ENCODE results near the gene ARV1. TPM values are rescaled to one million over a fixed set of nuclear protein-coding genes. Genes with fewer than 3 reads are reported as not detected.

ARV1 gene
- polyA plus RNA-seq (ENCODE audit: insufficient read length in 3 of 3): 10 to 100 TPM; 28.5 to 33.1 (median 30.5) TPM

DNA sequence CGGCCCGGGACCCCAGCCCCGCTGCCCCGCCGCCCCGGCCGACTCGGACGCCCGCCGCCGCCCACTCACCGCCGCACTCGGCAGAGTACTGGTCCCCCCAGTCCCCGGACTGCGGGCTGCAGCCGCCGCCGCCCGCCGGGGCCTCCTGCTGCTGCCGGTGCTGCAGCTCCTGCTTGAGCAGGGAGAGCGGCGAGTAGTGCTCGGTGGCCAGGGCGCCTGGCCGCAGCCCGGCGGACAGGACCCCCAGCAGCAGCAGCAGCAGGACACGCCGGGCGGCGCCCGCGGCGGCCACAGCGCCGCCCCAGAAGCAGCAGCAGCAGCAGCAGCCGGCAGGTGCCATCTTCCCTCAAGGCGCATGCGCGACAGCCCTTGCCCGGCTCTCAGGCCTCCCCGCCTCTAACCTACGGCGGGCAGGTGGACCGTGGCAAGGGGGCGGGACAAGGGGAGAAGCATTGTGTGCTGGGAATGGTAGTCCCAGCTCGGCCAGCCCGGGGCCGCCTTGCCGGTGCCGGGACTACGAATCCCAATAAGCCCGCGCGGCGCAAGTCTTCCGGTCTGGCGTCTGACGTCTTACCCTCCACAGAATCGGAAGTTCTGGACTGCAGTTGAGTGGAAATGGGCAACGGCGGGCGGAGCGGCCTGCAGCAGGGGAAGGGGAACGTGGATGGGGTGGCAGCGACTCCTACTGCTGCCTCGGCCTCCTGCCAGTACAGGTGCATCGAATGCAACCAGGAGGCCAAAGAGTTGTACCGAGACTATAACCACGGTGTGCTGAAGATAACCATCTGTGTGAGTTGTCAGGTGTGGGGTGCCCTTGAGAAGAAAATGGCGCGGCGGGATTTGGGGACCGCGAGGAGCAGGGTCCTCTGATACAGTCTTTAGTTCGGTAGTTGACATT, at the start of gene ARV1, which contains the start of gene TTC13:
TSS of gene ARV1 (plus strand) at position 604 of the 898 bp plus-strand sequence. CDS start at position 616, 12 bp downstream.
TSS of gene TTC13 (minus strand) at position 371 of the 898 bp plus-strand sequence. CDS start at position 340, 31 bp downstream.
- peak; percentile 83 to 94 (median 91) for DNase-seq (ENCODE audit: low read depth in 3 of 3, low spot score in 2 of 3)

DNA sequence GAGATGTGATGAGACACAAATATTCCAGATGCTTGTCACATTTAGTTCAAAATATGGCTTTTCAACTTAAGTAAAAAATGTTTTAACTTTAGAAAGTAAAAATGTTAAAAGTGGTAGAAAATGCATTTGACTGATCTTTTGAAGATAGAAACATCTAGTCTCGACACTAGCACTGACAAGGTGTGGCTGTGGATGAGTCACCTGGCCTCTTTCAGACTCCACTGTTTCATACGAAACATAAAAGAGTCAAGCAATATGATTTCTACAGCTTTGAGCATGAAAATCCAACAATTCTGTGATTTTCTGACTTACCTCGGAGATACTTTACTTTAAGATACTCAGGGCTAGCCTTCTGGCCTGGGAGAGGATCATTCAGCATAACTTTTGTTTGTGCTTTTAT, 47.9 kb upstream of the ARV1 start:
- DNase-seq (ENCODE audit: low read depth in 3 of 3, low spot score in 2 of 3): no peak

DNA sequence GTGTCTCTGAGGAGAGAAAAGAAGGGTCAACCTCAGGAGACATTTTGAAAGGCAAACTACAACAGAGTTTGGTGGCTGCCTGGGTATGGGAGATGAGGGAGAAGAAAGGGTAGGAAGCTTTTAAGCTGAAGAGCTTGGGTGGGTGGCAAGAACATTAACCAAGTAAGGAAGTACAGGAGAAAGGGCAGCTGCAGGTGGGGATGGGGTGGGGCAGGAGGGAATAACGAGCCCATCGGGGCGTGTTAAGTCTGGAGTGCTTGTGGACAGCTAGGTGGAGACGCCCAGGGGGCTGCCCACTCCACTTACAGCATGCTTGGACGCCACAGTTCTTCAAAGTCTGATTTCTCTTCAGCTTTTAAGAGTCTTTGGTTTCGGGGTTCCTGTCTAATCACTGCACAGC, 43.0 kb upstream of the ARV1 start:
- no peak for DNase-seq (ENCODE audit: low read depth in 3 of 3, low spot score in 2 of 3)

DNA sequence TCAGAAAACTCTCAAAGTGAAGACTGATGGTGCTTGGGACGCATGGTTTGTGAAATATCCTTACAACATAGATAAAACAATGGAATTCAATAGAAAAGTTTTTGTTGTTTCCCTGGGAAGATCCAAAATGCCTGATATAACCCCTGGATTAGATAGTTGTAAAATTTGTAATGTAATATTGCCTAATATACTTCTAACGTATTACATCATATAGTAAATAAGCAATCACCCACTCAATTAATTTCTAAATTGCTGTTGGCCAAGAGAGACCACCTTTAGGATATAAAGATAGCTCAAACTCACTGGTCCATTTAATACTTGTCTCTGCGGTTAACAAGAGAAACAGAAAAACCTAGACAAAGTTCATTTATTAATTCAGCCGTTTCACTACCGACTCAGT, 42.4 kb upstream of the ARV1 start:
- DNase-seq (ENCODE audit: low read depth in 3 of 3, low spot score in 2 of 3): no peak

DNA sequence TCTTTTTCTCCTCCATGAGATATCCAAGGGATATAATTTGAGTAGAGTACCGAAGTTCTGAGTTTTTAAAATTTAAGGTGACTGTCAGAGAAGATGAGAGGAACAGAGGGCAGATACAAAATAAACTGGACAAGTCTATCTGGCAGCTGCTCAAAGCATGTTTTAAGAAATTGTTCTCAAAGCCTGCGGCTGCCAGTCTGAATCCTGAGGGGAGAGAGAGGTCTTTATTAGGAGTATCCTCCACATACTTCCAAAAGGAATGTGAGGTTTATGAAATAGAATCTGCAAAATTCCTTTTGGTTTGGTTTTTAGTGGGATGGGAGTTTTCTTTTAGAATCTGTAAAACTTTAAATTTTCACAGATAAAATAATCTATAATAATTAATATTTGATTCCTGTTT, 41.5 kb upstream of the ARV1 start:
- no peak for DNase-seq (ENCODE audit: low read depth in 3 of 3, low spot score in 2 of 3)

DNA sequence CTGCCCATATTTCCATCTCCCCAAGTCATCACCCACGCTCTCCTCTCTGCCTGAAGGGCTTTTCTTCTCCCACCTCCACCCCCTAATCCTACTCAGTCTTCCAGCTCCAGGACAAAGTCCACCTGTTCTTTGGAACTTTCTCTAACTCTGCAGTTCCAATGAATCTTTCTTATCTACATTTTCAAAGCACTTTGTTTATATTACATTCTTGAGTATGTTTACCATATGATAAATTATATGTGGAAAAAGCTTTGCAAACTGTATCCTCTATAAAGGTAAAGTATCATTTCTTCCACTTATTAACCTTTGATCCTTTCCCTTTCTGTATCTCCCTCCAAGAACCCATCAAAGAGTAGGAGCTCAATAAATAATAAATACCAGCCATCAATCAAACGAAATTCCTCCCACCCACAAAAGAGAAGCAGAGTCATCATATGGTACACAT, 39.9 kb upstream of the ARV1 start:
- DNase-seq (ENCODE audit: low read depth in 3 of 3, low spot score in 2 of 3): no peak

DNA sequence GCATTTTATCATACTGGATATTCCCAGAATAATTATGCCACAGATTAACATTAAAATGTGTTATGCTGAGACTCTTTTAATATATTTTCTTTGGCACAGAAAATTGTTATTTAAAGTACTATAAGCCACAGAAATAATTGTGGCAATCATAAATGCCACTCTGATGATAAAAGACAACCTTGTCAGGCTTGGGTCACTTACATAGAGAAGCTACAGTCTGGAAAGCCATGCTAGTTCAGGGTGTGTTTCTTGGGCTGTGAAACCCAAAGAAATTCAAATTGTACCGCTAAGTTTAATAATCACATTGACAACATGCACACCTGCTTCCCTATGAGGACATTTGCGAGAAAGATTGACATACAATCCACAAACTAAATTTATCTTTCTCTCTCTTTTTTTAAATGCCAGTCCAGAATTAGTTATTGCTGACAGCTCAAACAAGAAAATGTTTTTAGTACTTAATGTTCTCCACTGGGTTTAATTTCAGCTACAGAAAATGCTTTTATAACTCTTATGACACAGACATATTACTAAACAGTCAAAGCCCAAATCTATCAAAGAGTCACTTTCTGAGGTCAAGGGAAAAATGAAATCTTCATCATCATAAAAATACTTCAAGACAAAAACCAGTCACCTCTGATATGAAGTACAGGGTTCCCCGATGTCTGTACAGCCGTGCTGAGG, 38.9 kb upstream of the ARV1 start:
- DNase-seq (ENCODE audit: low read depth in 3 of 3, low spot score in 2 of 3): no peak

DNA sequence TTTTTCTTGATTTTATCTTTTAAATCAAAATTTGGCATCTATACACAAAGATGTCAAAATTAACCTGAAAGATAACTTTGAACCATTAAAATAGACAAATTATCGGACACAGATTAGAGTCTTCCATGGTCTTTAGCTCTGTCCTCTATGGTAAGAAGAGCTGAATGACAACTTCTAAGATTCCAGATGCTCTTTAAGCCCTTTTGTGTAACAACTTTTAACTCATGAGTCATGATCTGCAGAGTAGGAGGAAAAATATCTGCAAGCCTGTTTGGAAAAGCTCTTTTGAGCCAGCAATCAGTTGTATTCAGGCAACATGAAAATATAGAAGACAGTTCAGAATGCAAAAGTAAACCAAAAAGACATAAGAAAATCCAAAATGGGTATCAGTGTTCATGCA, 38.0 kb upstream of the ARV1 start:
- no peak for DNase-seq (ENCODE audit: low read depth in 3 of 3, low spot score in 2 of 3)

DNA sequence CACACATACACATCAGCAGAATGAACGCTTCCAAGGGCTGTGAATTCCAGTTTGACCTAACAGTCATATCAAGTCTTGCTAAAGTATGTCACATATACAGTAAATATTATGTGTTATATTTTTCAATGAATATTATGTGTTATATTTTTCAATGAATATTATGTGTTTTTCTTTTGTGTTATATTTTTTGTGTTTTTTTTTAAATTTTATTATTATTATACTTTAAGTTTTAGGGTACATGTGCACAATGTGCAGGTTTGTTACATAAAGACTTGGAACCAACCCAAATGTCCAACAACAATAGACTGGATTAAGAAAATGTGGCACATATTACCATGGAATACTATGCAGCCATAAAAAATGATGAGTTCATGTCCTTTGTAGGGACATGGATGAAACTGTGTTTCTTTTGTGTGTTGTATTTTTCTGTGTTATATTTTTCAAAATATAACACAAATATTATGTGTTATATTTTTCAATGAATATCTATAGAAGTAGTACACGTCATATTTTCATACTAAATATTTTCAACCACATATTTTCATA, 35.8 kb upstream of the ARV1 start:
- no peak for DNase-seq (ENCODE audit: low read depth in 3 of 3, low spot score in 2 of 3)

DNA sequence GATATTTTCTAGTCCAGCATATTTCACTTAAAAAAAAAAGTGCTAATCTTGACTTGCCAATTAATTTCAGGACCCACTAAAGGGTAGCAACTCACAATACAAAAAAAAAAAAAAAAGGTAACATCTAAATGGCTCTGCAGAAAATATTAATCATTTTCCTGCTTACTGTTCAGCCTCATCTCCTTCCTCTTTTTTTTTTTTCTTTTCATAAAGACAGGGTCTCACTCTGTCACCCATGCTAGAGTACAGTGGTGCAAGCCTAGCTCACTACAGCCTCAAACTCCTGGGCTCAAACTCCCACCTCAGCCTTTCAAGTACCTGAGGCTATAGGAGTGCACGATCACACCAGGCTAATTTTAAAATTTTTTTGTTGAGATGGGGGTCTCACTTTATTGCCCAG, 30.6 kb upstream of the ARV1 start:
- no peak for DNase-seq (ENCODE audit: low read depth in 3 of 3, low spot score in 2 of 3)

DNA sequence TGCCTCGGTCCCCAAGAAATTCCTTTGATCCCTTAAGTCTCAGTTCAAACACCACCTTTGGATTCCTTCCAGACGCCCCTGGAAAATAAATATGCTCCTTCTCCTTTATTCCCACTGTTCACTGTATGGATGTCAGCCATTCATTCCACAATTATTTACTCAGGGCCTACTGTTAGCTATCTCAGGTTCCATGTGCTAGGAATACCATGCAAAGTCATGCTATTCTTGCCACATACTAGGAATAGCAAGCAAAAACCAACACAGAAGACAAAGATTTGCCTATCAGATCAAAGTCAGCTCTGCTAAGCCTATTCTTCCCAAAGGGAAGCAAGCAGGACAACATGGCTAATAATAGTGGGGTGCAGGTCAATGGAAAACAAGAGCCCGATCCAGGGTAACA, 30.0 kb upstream of the ARV1 start:
- DNase-seq (ENCODE audit: low read depth in 3 of 3, low spot score in 2 of 3): no peak

DNA sequence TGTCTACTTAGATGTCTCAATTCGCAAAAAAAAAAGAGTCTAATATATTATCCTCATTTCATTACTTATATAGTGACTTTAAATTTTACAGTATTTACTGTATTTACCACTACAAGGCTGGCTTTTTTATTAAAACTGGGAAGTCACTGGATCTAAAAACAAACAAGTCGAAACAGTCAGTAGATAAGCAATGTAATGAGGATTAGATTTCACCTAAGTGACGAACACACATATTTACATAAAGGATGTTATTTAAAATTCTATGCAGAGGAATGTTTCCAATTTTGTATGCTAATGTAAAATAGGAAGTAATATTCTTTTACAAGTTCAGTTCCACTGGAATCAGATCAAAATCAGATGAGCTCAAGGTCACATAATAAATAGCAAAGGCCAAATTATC, 28.5 kb upstream of the ARV1 start:
- DNase-seq (ENCODE audit: low read depth in 3 of 3, low spot score in 2 of 3): no peak

DNA sequence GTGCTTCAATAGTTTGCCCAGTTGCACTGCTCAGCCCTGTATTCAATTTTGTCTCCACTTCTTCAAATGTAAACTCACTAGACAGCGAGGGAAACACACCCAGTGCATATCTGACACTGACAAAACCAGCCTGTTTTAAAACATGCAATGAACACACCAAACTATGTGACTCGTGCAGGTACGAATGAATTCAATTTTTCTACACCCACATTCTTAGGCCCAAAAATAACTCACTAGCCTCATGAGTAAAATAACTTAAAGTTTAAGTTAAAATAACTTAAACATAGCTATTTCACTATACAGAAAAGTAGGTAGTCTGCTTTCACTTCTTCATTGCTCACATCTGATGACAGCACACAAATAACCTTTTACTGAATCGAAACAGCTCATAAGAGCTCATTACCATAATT, 21.3 kb upstream of the ARV1 start:
- no peak for DNase-seq (ENCODE audit: low read depth in 3 of 3, low spot score in 2 of 3)

DNA sequence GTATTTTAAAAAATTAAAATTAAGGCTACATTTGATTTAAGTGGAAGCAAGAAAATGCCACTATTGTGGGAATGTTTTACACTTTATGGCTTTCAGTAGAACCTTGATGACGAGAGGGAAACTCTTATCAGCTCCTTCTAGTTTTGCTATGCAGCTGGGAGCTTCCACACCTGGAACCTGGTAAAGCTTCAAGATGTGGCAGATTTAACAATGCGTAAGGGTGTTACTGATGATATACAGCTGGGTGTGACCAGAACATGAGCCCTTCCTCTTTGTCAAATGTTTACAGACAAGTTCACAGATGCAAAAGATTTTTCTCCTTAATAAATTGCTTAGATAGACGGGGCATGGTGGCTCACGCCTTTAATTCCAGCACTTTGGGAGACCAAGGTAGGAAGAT, 20.5 kb upstream of the ARV1 start:
- no peak for DNase-seq (ENCODE audit: low read depth in 3 of 3, low spot score in 2 of 3)

DNA sequence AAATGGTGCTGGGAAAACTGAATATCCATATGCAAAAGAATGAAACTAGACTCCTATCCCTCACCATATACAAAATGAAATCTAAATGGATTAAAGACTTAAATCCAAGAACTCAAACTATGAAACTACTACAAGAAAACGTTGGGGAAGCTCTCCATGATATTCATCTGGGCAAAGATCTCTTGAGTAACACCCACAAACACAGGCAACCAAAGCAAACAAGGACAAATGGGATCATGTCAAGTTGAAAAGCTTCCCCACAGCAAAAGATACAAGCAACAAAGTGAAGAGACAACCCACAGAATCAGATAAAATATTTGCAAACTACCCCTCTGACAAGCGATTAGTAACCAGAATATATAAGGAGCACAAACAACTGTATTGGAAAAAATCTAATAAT, 14.0 kb upstream of the ARV1 start:
- DNase-seq (ENCODE audit: low read depth in 3 of 3, low spot score in 2 of 3): no peak

DNA sequence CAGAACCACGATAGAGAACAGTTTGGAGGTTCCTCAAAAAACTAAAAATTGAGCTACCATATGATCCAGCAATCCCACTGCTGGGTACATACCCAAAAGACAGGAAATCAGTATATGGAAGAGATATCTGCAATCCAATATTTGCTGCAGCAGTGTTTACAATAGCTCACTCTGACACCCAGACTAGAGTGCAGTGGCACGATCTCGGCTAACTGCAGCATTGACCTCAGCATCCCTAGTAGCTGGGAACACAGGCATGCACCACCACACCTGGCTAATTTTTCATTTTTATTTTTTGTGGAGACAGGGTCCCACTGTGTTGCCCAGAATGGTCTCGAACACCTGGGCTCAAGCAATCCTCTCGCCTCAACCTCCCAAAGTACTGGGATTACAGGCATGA, 13.4 kb upstream of the ARV1 start:
- DNase-seq (ENCODE audit: low read depth in 3 of 3, low spot score in 2 of 3): no peak

DNA sequence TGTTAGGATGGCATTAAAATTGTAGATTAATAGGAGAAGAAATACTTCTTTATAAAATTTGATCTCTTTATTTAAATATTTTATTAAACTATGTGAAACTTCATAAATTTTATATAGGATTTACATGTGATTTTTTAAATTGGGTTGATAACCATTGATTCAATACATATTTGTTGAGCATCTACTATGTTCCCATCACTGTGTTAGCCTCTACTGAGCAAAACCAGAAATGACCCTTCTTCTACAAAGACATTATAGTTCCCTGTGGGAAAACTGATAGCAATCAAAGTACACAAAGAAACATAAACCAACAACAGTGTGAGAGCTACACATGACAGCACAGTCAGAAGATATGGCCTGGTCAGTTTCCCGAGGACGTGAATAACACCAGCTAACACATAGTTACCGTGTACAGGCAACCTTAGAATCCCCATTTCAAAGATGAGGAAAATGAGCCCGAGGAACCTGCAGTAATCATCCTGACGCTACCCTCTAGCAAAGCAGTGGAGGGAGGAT, 12.5 kb upstream of the ARV1 start:
- DNase-seq (ENCODE audit: low read depth in 3 of 3, low spot score in 2 of 3): no peak

DNA sequence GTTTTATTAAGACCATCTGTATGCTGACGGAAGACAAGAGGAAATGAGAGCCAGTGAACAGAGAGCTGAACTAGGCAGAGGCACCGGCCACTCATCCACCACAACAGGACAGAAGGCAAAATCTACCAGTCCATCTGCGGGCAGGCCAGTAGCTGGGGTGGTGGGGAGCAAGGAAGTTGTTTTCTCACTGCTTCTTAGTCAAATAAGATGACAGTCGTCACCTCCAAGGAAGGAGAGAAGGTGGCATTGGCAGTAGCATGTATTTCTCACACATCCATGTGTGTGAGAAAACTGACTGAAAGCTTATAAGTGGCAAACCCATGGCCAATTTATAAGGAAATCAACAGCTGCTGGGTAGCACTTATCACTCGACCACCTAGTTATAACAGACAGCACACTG, 8.5 kb upstream of the ARV1 start:
- DNase-seq (ENCODE audit: low read depth in 3 of 3, low spot score in 2 of 3): no peak

DNA sequence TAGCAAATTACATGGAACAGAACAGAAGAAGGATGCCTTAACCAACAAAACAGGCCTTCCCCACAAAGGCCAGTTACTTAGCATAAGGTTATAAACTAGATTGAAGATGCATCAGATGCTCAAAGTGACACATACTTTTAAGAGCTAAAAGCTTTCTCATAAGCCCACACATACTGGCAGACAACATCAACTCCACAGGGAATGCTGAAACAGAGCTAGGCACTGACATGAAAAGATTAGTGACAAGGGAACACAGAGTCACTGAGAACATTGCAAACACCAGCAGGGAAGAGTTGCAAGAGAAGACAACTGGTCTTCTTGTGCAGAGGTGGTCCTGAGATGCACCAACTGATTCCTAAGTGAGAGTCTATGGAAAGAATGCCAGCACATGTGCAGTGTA, 7.1 kb upstream of the ARV1 start:
- DNase-seq (ENCODE audit: low read depth in 3 of 3, low spot score in 2 of 3): no peak

DNA sequence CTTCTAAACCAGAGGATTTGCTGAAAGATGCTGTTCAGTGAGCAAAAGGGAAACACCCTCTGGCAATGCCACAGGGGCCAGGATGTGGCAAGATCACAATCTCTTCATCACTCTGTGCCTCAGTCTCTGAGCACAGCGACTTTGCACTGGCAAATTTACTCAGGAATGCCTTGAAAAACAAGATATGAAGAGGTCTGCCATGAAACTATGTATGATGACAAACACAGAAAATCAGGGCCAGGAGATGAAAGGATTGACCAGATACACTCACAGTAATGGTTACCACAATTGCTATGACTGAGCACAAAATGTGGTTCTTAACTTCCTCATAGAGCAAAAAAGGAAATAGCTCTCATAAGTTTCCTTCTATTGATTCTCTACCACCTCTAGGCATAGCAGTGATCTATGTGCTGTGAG, 6.0 kb upstream of the ARV1 start:
- DNase-seq (ENCODE audit: low read depth in 3 of 3, low spot score in 2 of 3): no peak

DNA sequence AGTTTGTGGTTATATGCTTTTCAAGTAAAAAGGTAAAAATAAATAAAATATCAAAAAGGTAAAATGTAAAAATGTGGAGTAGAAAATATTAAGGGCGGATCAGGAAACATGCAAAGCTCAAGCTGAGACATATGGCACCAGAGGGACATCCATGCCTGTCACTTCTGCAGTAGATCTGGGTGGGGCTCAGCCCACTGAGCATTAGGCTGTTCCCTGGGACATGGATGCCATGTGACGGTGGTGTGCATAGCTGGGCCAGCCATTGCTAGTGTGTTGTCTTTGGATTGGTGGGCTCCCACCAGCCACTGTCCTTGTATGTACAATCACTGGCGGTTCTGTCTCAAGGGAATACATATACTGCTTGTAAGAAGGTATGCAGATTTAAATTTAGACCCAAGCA, 3.3 kb upstream of the ARV1 start:
- DNase-seq (ENCODE audit: low read depth in 3 of 3, low spot score in 2 of 3): no peak
